Fibroblast of peridontal ligament (primary cell): ENCODE results near the gene MYO1F.
"Not testable (repeated sequence)": the region's sequence is repeated elsewhere in the genome, so short reads cannot be mapped to it uniquely, and the experiment has no call there.

Experiments used
- DNase-seq: peaks from one replicate; pipeline ENCODE4 v3.0.0-alpha.2; 2010; ENCODE audit errors: extremely low read depth

MYO1F gene

GRCh38 chr19:8600064-8600463 is 22.8 kb upstream of the MYO1F start:
- no peak for DNase-seq

DNA sequence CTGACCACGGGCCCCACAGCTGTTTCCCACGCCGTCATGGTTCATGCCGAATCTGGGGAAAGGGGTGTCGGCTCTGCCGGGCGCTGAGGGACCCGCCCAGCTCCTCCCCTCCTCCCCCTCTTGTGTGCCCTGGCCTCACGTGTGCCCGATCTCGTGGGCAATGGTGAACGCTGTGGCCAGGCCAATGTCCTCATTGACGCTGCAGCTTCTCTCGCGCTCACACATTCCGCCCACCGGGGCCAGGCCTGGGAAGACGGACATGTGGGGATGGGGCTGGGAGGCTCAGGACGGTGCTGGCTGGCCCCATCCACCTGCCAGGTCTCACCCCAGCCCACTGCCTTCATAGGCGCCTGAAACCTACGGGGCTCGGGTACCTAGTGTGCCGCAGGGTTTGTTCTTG is 18.9 kb upstream of the MYO1F start:
- DNase-seq: no peak

GRCh38 chr19:8595651-8596050 is 18.4 kb upstream of the MYO1F start:
- DNase-seq: no peak

DNA sequence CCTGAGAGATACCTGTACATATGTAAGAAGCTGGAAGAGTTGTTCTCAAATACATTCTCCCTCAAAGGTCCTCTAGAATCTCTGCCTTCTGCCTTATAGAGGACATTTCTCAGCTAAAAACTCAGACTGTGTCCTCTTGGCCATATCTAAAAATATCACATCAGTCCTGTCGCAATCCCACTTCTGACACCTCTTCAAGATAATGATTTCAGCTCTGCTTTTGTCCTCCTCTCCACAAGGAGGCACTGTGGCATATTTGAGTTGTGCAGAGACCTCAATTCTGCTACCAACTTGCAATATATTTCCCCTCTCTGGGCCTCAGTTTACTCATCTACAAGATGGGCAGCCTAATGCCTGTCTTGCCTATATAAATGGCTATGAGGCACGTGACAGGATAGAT is 16.7 kb upstream of the MYO1F start:
- DNase-seq: no peak

GRCh38 chr19:8592231-8593009 is 15.2 kb upstream of the MYO1F start:
- DNase-seq: peak; percentile 51

DNA sequence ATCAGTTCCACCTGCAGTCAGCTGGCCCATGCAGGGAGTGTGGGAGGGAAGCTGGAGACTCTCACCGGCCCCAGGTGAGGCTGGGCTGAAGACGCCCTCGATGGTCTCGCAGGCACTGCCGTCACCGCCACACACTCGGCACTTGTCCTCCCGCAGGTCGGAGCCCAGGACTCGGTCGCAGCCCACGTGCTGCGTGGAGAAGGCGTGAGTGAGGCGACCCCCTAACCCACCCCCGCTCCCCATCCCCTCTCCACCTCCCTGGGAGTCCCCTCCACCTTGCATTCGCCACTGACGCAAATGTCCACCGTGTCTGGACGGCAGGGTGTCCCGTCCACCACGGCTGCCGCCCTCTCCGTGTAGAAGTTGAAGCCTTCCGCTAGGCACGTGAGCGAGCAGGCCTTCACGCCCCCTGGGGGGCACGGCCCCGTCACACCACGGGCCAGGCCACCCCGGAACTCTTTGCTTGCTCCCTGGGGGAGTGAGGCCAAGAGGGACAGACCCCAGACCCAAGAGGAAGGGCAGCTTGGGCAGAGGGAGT is 12.0 kb upstream of the MYO1F start:
- no peak for DNase-seq

DNA sequence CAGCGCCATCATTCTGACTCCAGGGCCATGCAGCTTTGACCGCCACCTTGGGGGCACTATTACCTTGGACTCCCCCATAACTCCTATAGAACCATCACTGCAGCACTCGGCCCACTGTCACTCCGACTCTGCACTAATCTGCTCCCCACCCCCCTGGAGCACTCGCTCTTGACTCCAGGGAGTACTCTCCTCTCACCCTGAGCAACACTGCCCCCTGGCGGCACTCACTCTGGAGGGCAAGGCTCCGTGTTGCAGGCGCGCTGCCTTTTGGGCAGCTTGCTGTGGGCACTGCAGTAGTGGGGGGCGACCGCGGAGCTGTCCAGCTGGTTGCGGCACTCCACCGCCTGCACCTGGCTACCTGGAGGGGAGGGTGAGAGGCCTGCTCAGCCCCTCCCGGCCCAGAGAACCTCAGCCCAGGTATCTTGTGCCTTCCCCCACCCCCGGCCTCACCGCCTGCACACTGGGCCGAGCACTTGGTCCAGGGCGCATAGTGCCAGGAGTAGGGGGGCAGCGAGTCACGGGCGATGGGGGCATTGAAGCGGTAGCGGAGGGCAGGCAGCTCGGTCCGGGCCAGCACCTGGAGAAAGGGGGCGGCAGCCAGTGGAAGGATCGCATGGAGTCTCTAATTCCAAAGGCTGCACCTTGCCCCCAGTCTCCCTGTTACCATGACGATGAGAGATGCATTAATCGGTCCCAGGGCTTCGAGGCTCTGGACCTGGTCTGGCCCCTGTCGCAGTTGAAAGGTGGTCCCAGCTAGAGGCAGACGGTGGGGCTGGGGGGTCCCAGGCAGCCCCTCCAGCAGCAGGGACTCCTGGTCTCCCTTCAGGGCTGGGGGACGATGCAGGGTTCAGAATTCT is 8.9 kb upstream of the MYO1F start:
- DNase-seq: no peak

DNA sequence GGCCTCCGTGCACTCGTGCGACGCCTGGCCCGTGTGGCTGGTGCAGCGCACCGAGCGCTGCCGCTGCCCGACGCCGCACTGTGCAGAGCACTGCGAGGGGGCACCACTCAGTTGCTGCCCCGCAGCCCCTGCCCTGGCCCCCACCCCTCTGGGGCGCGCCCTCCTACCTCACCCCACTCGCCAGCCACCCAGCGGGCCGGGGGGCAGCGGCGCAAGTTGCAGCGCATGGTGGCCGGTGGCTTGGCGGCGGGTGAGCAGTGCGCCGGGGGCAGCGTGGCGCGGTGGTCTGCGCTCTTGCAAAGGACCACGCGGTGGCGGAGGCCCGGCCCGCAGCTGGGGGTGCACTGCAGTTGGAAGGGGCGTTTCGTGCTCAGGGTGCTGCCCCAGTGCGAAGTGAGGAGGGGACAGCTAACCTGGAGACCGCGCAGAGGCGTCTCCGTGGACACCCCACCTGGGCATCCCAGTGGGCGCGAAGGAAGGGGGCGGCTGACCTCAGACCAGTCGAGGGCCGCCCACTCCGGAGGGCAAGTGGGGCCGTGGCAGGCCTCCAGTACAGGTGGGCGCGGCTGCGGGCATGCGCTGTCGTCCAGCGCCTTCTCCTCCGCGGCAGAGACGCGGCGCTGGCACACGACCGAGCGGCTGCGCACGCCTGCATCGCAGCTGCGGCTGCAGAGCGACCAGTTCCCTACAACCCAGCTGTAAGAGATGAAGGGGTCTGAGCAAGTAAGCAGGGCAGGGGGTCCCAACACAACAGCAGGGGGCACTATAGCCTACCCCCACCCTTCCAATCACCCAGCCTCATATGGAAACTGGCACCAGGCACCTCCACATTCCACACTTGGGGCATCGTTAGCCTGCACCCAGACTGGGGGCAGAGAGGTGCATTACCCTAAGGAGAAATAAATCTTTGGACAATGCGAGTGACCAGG is 8.0 kb upstream of the MYO1F start:
- DNase-seq: no peak

DNA sequence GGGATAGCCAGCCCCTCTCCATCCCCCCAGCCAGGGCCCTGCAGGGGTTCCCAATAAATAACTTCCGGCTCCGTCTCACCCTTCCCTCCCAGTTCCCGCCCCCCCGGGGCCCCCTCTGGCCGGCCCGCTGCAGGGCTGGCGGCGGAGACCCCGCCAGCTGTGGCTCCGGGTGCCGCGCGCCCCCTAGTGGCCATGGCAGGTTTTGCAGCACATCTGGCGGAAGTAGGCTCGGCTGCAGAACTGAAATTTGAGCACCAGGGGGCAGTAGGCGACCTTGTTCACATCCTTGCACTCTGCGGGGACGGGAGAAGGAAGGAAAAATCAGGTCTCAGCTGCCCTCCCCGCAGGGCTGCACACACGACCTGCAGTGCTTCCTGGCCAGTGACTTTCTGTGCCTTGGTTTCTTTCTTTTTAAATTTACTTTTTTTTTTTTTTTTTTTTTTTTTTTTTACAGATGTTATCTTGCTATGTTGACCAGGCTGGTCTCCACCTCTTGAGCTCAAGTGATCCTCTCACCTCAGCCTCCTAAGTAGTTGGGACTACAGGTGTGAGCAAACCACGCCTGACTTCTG is 3.6 kb upstream of the MYO1F start:
- peak; percentile 67 for DNase-seq

DNA sequence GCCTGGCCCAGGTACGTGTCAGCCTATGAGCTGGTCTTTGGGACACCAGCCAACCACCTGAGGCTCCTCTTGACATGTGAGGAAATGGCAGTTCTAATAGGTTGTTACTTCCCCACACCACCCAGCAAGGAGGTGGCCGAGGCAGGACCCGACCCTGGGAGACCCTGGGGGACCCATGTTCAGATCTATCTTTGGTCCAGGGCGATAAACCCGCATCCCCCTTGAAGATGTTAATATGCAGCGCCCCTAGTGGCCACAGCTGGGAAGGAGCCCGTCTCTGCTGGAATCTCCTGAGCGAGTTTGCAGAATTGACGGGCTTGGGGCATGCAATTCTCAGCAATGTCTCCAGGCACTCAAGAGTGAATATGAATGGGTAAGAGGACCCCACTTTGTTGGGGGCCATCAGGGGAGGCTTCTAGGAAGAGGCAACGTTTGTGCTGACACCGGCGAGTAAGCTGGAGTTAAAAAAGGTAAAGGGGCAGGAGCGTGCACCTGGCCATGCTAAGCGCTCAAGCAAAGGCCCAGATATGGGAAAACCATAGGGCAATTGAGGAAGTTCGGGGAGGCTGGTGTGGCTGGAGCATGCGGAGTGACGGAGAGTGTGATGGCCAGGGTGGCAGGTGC is 1.5 kb upstream of the MYO1F start:
- peak; percentile 59 for DNase-seq

- no peak for DNase-seq
Measured at GRCh38 chr19:8577741-8578140, 499 bp upstream of the MYO1F start.

GRCh38 chr19:8576273-8576993 is 809 bp downstream of the MYO1F start:
- no peak for DNase-seq

DNA sequence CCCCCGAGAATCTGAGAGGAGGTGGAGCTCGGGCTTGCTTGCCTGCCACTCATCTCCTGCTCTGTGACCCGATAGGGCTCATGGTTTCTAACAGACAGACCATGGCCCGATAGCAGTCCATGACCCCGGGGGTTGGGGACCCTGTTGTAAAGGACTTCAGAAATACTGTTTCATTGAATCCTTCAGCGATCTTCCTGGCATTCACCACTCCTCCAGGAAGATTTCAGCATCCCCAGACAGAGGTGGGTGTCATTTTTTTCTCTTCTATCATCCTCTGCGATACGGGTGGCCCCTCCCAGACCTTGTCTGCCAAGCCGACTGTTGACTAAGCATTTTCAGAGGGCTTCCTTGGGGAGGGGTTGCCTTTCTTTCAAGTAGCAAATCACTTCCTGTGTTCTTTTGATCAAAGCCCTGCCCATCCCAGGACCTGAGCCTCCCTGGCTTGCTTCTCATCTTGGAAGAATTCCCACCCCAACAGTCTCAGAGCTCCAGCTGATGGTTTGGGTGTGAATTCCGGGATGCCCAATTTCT is 1.7 kb downstream of the MYO1F start:
- DNase-seq: no peak

GRCh38 chr19:8574619-8574922 is 2.7 kb downstream of the MYO1F start:
- DNase-seq: not testable (repeated sequence)

DNA sequence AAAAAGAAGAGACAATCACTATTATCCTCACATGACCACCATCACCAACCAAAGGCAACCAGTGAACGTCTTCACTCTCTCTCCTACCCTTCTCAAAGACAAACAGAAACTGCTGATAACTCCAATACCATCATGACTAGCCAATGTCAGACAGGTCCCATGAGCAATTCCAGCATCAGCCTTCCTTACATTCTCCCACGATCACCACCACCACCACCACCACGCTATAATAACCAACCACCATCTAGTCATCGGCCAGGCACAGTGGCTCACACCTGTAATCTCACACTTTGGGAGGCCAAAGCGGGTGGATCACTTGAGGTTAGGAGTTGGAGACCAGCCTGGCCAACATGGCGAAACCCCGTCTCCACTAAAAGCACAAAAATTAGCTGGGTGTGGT is 3.9 kb downstream of the MYO1F start:
- no peak for DNase-seq

GRCh38 chr19:8571006-8571411 is 6.2 kb downstream of the MYO1F start:
- no peak for DNase-seq

DNA sequence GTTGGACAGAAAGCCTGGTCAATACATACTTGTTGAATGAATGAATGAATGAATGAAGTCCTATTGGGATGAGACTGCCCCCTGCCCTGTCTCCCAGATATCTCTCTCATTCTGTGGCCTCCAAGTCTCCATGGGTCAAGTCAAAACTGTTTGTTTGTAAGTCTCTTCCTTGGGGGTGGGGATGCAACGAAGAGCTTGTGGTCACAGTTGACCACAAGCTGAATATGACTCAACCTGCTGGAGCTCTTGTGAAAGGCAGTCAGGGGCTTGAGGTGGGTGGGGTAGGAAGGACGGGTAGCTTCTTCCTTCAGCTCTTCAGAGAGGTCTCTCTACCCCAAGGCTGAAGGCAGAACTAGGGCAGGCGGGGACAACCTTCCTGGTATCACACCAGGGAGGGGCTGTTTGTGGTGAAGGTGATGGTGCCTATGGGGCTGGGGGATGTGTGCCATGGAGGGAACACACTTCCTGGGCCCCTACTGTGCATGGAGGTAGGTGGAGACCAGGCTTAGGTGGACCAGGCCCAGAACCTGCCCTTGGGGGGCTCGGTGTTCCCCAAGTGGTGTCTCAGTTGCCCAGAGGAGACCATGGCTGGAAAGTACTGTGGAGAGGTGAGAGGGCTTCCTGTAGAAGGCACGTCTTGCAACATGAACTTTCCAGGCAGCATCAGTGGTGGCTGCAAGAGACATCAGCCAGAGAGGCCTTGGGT is 8.0 kb downstream of the MYO1F start:
- DNase-seq: peak; percentile 87

DNA sequence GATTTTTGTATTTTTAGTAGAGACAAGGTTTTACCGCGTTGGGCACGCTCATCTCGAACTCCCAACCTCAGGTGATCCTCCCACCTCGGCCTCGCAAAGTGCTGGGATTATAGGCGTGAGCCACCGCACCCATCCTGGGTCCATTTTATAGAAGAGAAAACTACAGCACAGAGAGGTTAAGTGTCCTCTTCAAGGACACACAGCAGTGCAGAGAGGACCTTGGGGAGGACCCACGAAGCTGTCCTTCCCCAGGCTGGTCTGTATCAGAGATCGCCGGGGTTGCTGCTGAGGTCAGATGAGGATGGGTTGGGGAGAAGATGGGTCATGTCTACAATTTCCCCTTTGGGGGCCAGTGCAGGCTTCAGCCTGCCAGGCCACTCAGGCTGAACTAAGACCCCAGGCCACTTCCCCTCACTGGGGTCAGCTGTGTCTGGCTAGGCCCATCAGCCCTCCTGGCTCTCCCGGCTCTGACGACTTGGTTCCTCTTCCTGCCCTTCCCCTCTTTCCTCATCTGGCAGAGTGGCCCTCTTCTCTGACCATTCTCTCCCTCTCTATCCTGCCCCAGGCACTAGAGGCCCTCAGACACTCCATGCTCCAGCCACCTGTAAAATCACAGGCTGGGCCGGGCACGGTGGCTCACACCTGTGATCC is 9.6 kb downstream of the MYO1F start:
- DNase-seq: no peak

- peak; percentile 16 for DNase-seq
Measured at GRCh38 chr19:8566855-8567254, 10.4 kb downstream of the MYO1F start.
